Left renal pelvis (tissue), 4 donors: Measurements from ENCODE around the gene CCDC188. TPM values are rescaled to one million over a fixed set of nuclear protein-coding genes. Genes with fewer than 3 reads are reported as not detected.

ENCODE experiments used
- DNase-seq, 4 donors: peaks; one replicate each; pipeline ENCODE4 v3.0.0-alpha.2; 2013; ENCODE audit warnings: low read depth in 4 of 4, low spot score in 3 of 4
- polyA plus RNA-seq, 4 donors: library from polyadenylated mRNA; unstranded; fragments of 120-200 nt; gene quantifications; one replicate each; pipeline ENCODE4 v1.2.1, GENCODE V29; 2013; ENCODE audit not compliant: insufficient read length in 4 of 4

Gene CCDC188
- polyA plus RNA-seq, 4 donors, result 0.34 to 2.3 (median 1.4) TPM

GRCh38 chr22:20123366-20124082 lies 27.3 kb downstream of the CCDC188 start:
- no peak for DNase-seq

GRCh38 chr22:20121856-20122415 lies 28.9 kb downstream of the CCDC188 start:
- no peak for DNase-seq

GRCh38 chr22:20118300-20119020 lies 32.4 kb downstream of the CCDC188 start:
- no peak for DNase-seq

- DNase-seq, result no peak
Measured at GRCh38 chr22:20117633-20118299, 33.1 kb downstream of the CCDC188 start.

- DNase-seq, result peak; percentile 91 to 97 (median 97)
Measured at GRCh38 chr22:20116951-20117632, 33.8 kb downstream of the CCDC188 start, which contains the start of gene TRMT2A. TRMT2A (minus strand) TSS chr22:20117226; CDS start chr22:20116906, 320 bp downstream.

GRCh38 chr22:20116376-20116950 lies 34.4 kb downstream of the CCDC188 start:
- no peak for DNase-seq

- no peak for DNase-seq
Measured at GRCh38 chr22:20115691-20116375, 35.0 kb downstream of the CCDC188 start, which contains the start of gene RANBP1. RANBP1 (plus strand) TSS chr22:20116104; CDS start chr22:20116185, 81 bp downstream.

GRCh38 chr22:20114506-20115475 lies 36.1 kb downstream of the CCDC188 start:
- no peak for DNase-seq

GRCh38 chr22:20113551-20114310 lies 37.1 kb downstream of the CCDC188 start:
- no peak for DNase-seq

- no peak for DNase-seq
Measured at GRCh38 chr22:20112623-20113511, 38.0 kb downstream of the CCDC188 start.

GRCh38 chr22:20111689-20112622 lies 38.9 kb downstream of the CCDC188 start:
- DNase-seq, result no peak

GRCh38 chr22:20111045-20111688 lies 39.7 kb downstream of the CCDC188 start:
- no peak for DNase-seq

- no peak for DNase-seq
Measured at GRCh38 chr22:20110359-20110985, 40.4 kb downstream of the CCDC188 start.
